ENCODE measurements around the gene BRCA1.
A peak's percentile ranks its signal among the peaks of the same experiment; 100 is the strongest.
"Not testable (repeated sequence)": the region's sequence is repeated elsewhere in the genome, so short reads cannot be mapped to it uniquely, and the experiment has no call there.

Gene BRCA1

DNA sequence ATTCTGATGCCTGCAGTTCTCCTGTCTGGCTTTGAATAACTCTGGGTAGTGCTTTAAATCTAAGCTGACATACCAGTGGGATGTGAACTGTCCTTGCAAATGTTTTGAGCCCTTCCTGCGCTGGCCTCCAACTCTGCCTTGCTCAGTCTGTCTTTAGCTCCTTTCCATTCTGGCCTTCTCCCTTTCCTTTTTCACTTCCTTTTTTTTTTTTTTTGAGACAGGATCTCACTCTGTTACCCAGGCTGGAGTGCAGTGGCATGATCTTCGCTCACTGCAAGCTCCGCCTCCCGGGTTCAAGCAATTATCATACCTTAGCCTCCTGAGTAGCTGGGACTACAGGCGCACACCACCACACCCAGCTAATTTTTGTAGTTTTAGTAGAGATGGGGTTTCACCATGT, 8.3 kb upstream of the BRCA1 start:
- not testable (repeated sequence) for H3K27me3 ChIP-seq (ENCODE audit: control insufficient read depth, insufficient read depth, low read length); DNase-seq (ENCODE audit: low read depth, low spot score); H3K9me3 ChIP-seq (ENCODE audit: control insufficient read depth, insufficient read depth, low read length); H3K4me1 ChIP-seq (ENCODE audit: control insufficient read depth, insufficient read depth, low read length); H3K4me3 ChIP-seq (ENCODE audit: low read length); H3K36me3 ChIP-seq (ENCODE audit: control insufficient read depth, insufficient read depth, low read length); H3K27ac ChIP-seq (ENCODE audit: low read length)
- no CpG with 5 or more reads among the region's 5 CpGs for WGBS (ENCODE audit: insufficient coverage, insufficient read length)

DNA sequence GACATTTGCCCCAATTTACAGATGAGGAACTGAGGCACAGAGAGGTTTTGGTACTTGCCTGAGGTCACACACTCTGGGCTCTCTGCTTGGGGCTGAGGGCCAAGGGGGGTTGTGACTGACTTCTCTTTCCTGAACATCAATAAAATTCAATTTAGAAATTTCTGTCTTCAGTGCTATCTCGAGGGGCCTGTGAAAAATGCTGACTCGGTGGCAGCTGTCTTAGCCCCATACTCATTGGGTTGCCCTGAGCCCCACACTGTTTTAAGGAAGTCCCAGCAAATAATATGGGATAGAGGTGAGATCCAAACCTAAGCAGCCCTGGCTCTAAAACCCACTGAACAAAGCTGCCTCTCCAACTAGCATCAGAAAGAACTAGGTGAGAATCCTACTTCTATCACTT, 7.0 kb upstream of the BRCA1 start:
- Histone ChIP-seq H3K4me3 (ENCODE audit: low read length) (no peak overlapping the region), H3K9me3 (ENCODE audit: control insufficient read depth, insufficient read depth, low read length) (no peaks in the 10 kb centered on the region), H3K27ac (ENCODE audit: low read length) (no peak overlapping the region), H3K4me1 (ENCODE audit: control insufficient read depth, insufficient read depth, low read length) (no peaks in the 10 kb centered on the region), H3K27me3 (ENCODE audit: control insufficient read depth, insufficient read depth, low read length) (no peaks in the 10 kb centered on the region), H3K36me3 (ENCODE audit: control insufficient read depth, insufficient read depth, low read length) (no peaks in the 10 kb centered on the region; the same call in 1 of the 2 replicates)
- WGBS (ENCODE audit: insufficient coverage, insufficient read length): no CpG with 5 or more reads among the region's 2 CpGs
- no peak for DNase-seq (ENCODE audit: low read depth, low spot score)

DNA sequence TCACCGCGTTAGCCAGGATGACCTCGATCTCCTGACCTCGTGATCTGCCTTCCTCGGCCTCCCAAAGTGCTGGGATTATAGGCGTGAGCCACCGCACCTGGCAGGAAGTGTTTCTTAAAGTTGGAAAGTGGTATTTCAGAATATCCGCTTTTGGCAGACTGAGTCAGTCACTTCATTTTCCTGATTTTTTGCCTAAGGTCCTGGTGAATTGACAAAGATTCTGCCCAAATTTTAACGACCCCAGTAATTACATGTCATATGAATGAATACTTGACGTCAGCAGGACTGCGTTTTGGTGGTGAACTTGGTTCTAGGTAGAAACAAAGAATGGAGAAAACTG, 4.5 kb upstream of the BRCA1 start:
- Histone ChIP-seq H3K4me3 (ENCODE audit: low read length) (no peak overlapping the region), H3K27me3 (ENCODE audit: control insufficient read depth, insufficient read depth, low read length) (no peaks in the 10 kb centered on the region), H3K27ac (ENCODE audit: low read length) (no peak overlapping the region), H3K36me3 (ENCODE audit: control insufficient read depth, insufficient read depth, low read length) (no peaks in the 10 kb centered on the region; the same call in 1 of the 2 replicates), H3K9me3 (ENCODE audit: control insufficient read depth, insufficient read depth, low read length) (no peaks in the 10 kb centered on the region), H3K4me1 (ENCODE audit: control insufficient read depth, insufficient read depth, low read length) (no peaks in the 10 kb centered on the region)
- WGBS (ENCODE audit: insufficient coverage, insufficient read length): no CpG with 5 or more reads among the region's 11 CpGs
- DNase-seq (ENCODE audit: low read depth, low spot score): no peak

DNA sequence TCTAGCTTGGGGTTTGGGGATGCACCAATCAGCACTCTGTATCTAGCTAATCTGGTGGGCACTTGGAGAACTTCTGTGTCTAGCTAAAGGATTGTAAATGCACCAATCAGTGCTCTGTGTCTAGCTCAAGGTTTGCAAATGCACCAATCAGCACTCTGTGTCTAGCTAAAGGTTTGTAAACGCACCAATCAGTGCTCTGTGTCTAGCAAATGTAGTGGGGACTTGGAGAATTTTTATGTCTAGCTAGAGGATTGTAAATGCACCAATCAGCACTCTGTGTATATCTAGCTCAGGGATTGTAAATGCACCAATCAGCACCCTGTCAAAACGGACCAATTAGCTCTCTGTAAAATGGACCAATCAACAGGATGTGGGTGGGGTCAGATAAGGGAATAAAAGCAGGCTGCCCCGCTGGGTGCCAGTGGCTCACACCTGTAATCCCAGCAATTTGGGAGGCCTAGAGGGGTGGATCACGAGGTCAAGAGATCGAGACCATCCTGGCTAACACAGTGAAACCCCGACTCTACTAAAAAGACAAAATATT, 2.2 kb upstream of the BRCA1 start:
- H3K4me1 ChIP-seq (ENCODE audit: control insufficient read depth, insufficient read depth, low read length): not testable (repeated sequence)

DNA sequence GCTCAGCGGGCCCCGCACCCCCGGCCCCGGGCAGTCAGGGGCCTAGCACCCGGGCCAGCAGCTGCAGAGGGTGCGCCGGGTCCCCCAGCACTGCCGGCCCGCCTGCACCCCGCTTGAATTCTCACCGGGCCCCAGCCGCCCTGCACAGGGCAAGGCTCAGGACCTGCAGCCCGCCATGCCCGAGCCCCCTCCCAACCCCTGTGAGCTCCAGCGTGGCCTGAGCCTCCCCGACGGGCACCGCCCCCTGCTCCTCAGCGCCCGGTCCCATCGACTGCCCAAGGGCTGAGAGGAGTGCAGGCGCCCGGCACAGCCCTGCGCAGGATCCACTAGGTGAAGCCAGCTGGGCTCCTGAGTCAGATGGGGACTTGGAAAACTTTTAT, 1.7 kb upstream of the BRCA1 start:
- WGBS (ENCODE audit: insufficient coverage, insufficient read length): no CpG with 5 or more reads among the region's 24 CpGs
- H3K4me3 ChIP-seq (ENCODE audit: low read length): no peak overlapping the region

More for the DNA sequence above, 2.2 kb upstream of the BRCA1 start:
- H3K9me3 ChIP-seq (ENCODE audit: control insufficient read depth, insufficient read depth, low read length); H3K27ac ChIP-seq (ENCODE audit: low read length); DNase-seq (ENCODE audit: low read depth, low spot score); H3K4me3 ChIP-seq (ENCODE audit: low read length); H3K27me3 ChIP-seq (ENCODE audit: control insufficient read depth, insufficient read depth, low read length); H3K36me3 ChIP-seq (ENCODE audit: control insufficient read depth, insufficient read depth, low read length): not testable (repeated sequence)
- no CpG with 5 or more reads among the region's 6 CpGs for whole genome bisulfite sequencing (ENCODE audit: insufficient coverage, insufficient read length)

DNA sequence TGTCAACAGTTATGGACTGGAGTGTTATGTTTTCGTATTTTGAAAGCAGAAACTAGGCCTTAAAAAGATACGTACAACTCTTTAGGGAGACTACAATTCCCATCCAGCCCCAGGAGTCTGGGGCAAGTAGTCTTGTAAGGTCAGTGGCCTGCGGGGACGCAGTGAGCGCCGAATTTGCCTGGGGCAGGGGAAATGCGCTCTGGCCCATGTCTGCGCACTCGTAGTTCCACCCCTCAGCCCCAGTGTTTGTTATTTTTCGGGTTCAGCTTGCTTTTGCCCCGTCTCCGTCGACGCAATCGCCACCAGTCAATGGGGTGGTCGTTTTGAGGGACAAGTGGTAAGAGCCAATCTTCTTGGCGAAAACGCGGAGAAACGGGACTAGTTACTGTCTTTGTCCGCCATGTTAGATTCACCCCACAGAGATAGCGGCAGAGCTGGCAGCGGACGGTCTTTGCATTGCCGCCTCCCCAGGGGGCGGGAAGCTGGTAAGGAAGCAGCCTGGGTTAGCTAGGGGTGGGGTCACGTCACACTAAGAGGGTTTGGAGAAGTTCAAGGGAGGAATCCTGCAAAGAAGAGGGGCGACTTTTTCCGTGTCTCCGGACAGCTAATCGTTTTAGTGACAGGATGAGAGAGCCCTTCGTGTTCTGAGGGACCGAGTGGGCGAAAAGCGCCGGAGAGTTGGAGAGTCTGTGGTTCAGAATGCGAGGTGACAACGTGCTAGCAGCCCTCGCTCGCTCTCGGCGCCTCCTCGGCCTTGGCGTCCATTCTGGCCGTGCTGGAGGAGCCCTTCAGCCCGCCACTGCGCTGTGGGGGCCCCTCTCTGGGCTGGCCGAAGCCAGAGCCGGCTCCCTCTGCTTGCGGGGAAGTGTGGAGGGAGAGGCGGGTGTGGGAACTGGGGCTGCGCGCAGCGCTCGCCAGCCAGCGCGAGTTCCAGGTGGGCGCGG, 1.1 kb upstream of the BRCA1 start:
- no peaks in the 10 kb centered on the region for H3K36me3 ChIP-seq (ENCODE audit: control insufficient read depth, insufficient read depth, low read length)
- no CpG with 5 or more reads among the region's 59 CpGs for WGBS (ENCODE audit: insufficient coverage, insufficient read length)
- no peaks in the 10 kb centered on the region for H3K4me1 ChIP-seq (ENCODE audit: control insufficient read depth, insufficient read depth, low read length)
- peak overlapping the region; percentile 87; the same call in 1 of the 2 replicates for H3K4me3 ChIP-seq (ENCODE audit: low read length)
- H3K27ac ChIP-seq (ENCODE audit: low read length): no peak overlapping the region
- DNase-seq (ENCODE audit: low read depth, low spot score): no peak
- no peaks in the 10 kb centered on the region for H3K27me3 ChIP-seq (ENCODE audit: control insufficient read depth, insufficient read depth, low read length)
- H3K9me3 ChIP-seq (ENCODE audit: control insufficient read depth, insufficient read depth, low read length): no peaks in the 10 kb centered on the region

More for the DNA sequence above, 1.7 kb upstream of the BRCA1 start:
- Histone ChIP-seq H3K36me3 (ENCODE audit: control insufficient read depth, insufficient read depth, low read length) (no peaks in the 10 kb centered on the region), H3K27me3 (ENCODE audit: control insufficient read depth, insufficient read depth, low read length) (no peaks in the 10 kb centered on the region), H3K27ac (ENCODE audit: low read length) (no peak overlapping the region), H3K4me1 (ENCODE audit: control insufficient read depth, insufficient read depth, low read length) (no peaks in the 10 kb centered on the region), H3K9me3 (ENCODE audit: control insufficient read depth, insufficient read depth, low read length) (no peaks in the 10 kb centered on the region)
- no peak for DNase-seq (ENCODE audit: low read depth, low spot score)

DNA sequence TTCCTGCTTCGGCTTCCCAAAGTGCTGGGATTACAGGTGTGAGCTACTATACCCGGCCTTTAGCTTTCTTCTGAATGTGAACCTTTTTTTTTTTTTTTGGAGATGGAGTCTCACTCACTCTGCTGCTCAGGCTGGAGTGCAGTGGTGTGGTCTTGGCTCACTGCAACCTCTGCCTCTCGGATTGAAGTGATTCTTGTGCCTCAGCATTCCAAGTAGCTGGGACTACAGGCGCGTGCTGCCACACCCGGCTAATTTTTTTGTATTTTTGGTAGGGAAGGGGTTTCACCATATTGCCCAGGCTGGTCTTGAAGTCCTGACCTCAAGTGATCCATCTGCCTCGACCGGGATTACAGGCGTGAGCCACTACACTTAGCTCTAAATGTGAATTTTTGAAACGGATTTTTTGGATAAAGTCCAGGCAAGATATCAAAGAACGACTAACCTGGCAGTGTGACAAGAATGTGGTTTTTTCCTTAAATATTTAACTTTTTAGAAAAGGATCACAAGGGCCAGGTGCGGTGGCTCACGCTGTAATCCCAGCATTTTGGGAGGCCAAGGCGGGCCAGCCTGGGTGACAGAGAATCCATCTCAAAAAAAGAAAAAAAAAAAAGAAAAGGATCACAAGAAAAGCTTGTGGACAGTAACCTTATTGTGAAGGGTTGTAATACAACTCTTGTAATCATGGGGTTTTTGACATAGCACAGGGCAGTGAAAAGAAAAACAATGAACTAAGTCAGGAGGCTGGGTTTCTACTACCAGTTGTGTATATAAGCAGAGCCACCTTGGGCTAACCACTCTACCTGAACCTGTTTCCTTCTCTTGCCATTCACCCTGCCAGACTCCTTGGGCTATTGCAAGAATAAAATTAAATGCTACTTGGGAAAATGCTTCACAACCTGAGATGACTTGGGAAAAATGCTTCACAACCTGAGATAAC, 6.2 kb downstream of the BRCA1 start:
- no peaks in the 10 kb centered on the region for H3K36me3 ChIP-seq (ENCODE audit: control insufficient read depth, insufficient read depth, low read length)
- H3K4me1 ChIP-seq (ENCODE audit: control insufficient read depth, insufficient read depth, low read length): no peaks in the 10 kb centered on the region
- no CpG with 5 or more reads among the region's 14 CpGs for WGBS (ENCODE audit: insufficient coverage, insufficient read length)
- H3K27ac ChIP-seq (ENCODE audit: low read length): no peak overlapping the region
- DNase-seq (ENCODE audit: low read depth, low spot score): no peak
- no peaks in the 10 kb centered on the region for H3K9me3 ChIP-seq (ENCODE audit: control insufficient read depth, insufficient read depth, low read length)
- no peaks in the 10 kb centered on the region for H3K27me3 ChIP-seq (ENCODE audit: control insufficient read depth, insufficient read depth, low read length)
- no peak overlapping the region for H3K4me3 ChIP-seq (ENCODE audit: low read length)

DNA sequence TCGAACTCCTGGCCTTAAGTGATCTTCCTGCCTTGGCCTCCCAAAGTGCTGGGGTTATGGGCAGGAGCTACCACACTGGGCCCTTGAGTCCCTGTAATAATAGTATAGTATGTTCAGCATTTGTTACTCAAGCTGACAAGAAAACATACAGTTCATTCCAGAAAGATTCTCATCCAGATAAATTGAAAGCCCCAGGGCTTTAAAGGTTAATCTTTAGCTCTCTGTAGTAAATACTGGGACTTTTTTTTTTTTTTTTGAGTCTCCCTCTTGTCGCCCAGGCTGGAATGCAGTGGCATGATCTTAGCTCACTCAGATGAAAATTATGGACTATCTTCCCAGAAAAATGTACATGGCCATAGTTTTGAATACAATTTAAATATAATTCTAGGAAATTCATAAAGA, 11.0 kb downstream of the BRCA1 start:
- no peak overlapping the region for H3K27ac ChIP-seq (ENCODE audit: low read length)
- H3K36me3 ChIP-seq (ENCODE audit: control insufficient read depth, insufficient read depth, low read length): no peaks in the 10 kb centered on the region; the same call in 1 of the 2 replicates
- DNase-seq (ENCODE audit: low read depth, low spot score): no peak
- no CpG with 5 or more reads among the region's 2 CpGs for WGBS (ENCODE audit: insufficient coverage, insufficient read length)
- H3K27me3 ChIP-seq (ENCODE audit: control insufficient read depth, insufficient read depth, low read length): no peaks in the 10 kb centered on the region
- H3K4me1 ChIP-seq (ENCODE audit: control insufficient read depth, insufficient read depth, low read length): no peaks in the 10 kb centered on the region
- H3K9me3 ChIP-seq (ENCODE audit: control insufficient read depth, insufficient read depth, low read length): no peaks in the 10 kb centered on the region
- no peak overlapping the region for H3K4me3 ChIP-seq (ENCODE audit: low read length)

DNA sequence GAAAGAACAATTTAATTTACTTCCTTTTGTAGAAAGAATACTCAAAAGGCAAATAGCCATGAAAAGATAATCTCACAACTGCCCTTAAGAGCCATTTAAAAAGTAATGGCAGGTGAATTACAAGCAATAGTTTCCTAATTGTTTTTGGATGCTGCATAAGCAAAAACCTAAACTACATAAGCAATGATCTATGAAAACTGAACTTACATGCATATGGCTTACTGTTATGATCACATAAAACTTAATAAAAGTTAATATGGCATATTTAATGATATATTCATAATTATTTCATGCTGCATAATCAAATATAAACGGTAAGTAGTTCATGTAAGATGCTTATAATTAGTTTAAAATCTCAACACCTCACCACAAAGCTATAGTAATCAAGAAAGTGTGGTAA, 18.6 kb downstream of the BRCA1 start:
- WGBS (ENCODE audit: insufficient coverage, insufficient read length): no CpG with 5 or more reads among the region's 1 CpG
- H3K36me3 ChIP-seq (ENCODE audit: control insufficient read depth, insufficient read depth, low read length): peaks cover 4% of the 10 kb centered on the region; the same call in 1 of the 2 replicates
- H3K9me3 ChIP-seq (ENCODE audit: control insufficient read depth, insufficient read depth, low read length): no peaks in the 10 kb centered on the region
- H3K27ac ChIP-seq (ENCODE audit: low read length): no peak overlapping the region
- no peak overlapping the region for H3K4me3 ChIP-seq (ENCODE audit: low read length)
- H3K27me3 ChIP-seq (ENCODE audit: control insufficient read depth, insufficient read depth, low read length): no peaks in the 10 kb centered on the region
- DNase-seq (ENCODE audit: low read depth, low spot score): no peak
- no peaks in the 10 kb centered on the region for H3K4me1 ChIP-seq (ENCODE audit: control insufficient read depth, insufficient read depth, low read length)

DNA sequence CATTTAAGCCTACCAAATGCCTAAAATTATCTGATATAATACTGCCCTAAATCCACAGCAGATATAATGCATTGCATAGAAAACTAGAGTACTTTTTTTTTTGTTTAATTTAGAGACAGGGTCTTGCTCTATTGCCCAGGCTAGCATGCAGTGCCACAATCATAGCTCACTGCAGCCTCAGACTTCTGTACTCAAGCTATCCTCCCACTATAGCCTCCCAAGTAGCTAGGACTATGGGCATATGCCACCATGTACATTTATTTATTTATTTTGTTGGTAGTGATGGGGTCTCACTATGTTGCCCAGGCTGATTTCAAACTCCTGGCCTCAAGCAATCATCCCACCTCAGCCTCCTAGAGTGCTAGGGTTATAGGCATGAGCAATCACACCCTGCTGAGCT, 20.0 kb downstream of the BRCA1 start:
- Histone ChIP-seq H3K9me3 (ENCODE audit: control insufficient read depth, insufficient read depth, low read length) (no peaks in the 10 kb centered on the region), H3K36me3 (ENCODE audit: control insufficient read depth, insufficient read depth, low read length) (peaks cover 4% of the 10 kb centered on the region; the same call in 1 of the 2 replicates)

More for the DNA sequence above, 20.0 kb downstream of the BRCA1 start:
- Histone ChIP-seq H3K4me1 (ENCODE audit: control insufficient read depth, insufficient read depth, low read length) (no peaks in the 10 kb centered on the region), H3K27ac (ENCODE audit: low read length) (no peak overlapping the region), H3K27me3 (ENCODE audit: control insufficient read depth, insufficient read depth, low read length) (no peaks in the 10 kb centered on the region), H3K4me3 (ENCODE audit: low read length) (no peak overlapping the region)
- no peak for DNase-seq (ENCODE audit: low read depth, low spot score)
